ELR (cell line): ENCODE results near the gene HOGA1.
A peak's percentile ranks its signal among the peaks of the same experiment; 100 is the strongest.
"Not testable (repeated sequence)": the region's sequence is repeated elsewhere in the genome, so short reads cannot be mapped to it uniquely, and the experiment has no call there.

Source experiments
- DNase-seq: peaks from one replicate; pipeline ENCODE4 v3.0.0-alpha.2; 2015; ENCODE audit warnings: low read depth

HOGA1 gene

GRCh38 chr10:97649405-97649750 lies 65.2 kb downstream of the HOGA1 start:
- DNase-seq = not testable (repeated sequence)

GRCh38 chr10:97650726-97651125 lies 66.5 kb downstream of the HOGA1 start:
- DNase-seq = no peak

GRCh38 chr10:97651773-97652172 lies 67.6 kb downstream of the HOGA1 start:
- peak; percentile 96 for DNase-seq

- DNase-seq = no peak
These were observed 72.6 kb downstream of the HOGA1 start for GRCh38 chr10:97656777-97657176.

- peak; percentile 22 for DNase-seq
These were observed 75.4 kb downstream of the HOGA1 start for GRCh38 chr10:97659589-97659988.
